ACC112 (cell line): Measurements from ENCODE around the gene ZNF487.
"Not testable (repeated sequence)": the region's sequence is repeated elsewhere in the genome, so short reads cannot be mapped to it uniquely, and the experiment has no call there.

ENCODE experiments used
- H2AFZ ChIP-seq: fragments of 200-600 bp; sonication (generic); one replicate; pipeline ENCODE4 v1.6.0; 2017; ENCODE audit warnings: antibody characterized with exemption, low read length; ENCODE audit not compliant: unreplicated experiment
- H3K27ac ChIP-seq: fragments of 200-600 bp; sonication (generic); 2 replicates; pipeline ENCODE4 v1.5.1; 2014; ENCODE audit warnings: low read depth, mild to moderate bottlenecking, antibody characterized with exemption, low read length, moderate library complexity
- H3K27me3 ChIP-seq: fragments of 200-600 bp; sonication (generic); 2 replicates; pipeline ENCODE4 v1.6.1; 2014; ENCODE audit warnings: mild to moderate bottlenecking, antibody characterized with exemption, low read length, moderate library complexity, mixed read lengths; ENCODE audit not compliant: insufficient read depth
- H3K36me3 ChIP-seq: fragments of 200-600 bp; sonication (generic); 2 replicates; pipeline ENCODE4 v1.6.1; 2016; ENCODE audit warnings: mild to moderate bottlenecking, antibody characterized with exemption, low read length, moderate library complexity, mixed read lengths; ENCODE audit not compliant: insufficient read depth
- H3K4me1 ChIP-seq: fragments of 200-600 bp; sonication (generic); one replicate; pipeline ENCODE4 v1.6.1; 2016; ENCODE audit warnings: low read length, mixed read lengths; ENCODE audit not compliant: insufficient read depth, unreplicated experiment, control insufficient read depth
- H3K4me3 ChIP-seq: fragments of 200-600 bp; sonication (generic); 2 replicates; pipeline ENCODE4 v1.5.1; 2014; ENCODE audit warnings: mild to moderate bottlenecking, low read depth, low read length
- H3K79me2 ChIP-seq: fragments of 200-600 bp; sonication (generic); one replicate; pipeline ENCODE4 v1.6.0; 2016; ENCODE audit warnings: low read length; ENCODE audit not compliant: control insufficient read depth, unreplicated experiment, insufficient read depth

Gene ZNF487

DNA sequence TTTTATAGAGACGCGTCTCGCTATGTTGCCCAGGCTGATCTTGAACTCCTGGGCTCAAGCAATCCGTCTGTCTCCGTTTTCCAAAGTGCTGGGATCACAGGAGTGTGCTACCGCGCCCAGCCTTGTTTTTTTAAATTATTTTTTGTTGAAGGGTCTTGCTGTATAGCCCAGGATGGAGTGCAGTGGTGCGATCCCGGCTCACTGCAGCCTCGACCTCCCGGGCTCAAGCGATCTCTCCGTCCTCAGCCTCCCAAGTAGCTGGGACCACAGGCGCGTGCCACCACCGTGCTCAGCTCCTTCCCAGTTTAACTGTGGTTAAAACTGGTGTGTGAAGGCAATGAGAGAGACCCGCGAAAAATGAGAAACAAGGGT lies 16.9 kb upstream of the ZNF487 start:
- H3K36me3 ChIP-seq, result no peaks in the 10 kb centered on the region
- H3K4me3 ChIP-seq, result peak overlapping the region; percentile 81

DNA sequence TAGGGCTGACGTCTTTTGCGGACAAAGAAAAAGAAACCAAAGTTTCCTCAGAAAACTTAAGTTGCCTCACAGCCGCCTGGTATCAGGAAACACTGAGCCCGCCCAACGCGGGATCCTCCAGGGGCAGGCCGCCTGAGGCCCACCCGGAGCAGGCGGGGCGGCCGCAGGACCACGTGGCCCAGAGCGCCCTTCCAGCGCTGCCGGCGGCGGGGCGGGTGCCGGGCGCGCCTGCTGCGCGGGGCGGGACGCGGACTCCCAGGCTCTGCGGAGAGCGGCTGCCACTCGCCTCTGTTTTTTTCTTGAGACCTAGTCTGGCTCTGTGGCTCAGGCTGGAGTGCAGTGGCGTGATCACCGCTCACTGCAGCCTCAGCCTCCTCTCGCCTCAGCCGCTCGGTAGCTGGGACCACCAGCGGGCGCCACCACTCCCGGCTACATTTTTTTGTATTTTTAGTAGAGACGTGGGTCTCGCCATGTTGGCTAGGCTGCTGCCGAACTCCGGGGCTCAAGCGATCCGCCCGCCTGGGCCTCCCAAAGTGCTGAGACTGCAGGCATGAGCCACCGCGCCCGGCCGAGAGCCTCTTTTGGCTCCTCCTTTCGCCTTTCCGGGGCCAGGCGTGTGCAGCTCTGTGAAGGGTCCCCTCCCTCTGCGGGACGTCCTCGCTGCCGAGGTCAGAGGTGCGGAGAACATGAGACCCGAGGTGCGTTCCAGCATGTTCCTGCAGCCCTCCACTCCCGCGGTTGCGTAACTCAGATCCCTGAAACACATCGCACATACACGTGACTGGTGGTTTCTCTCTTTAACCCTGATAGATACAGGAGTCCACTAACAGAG lies 16.3 kb upstream of the ZNF487 start:
- Histone ChIP-seq H3K4me3 (peak overlapping the region; percentile 81), H3K4me1 (peaks cover 13% of the 10 kb centered on the region), H2AFZ (peak overlapping the region; percentile 76), H3K36me3 (no peaks in the 10 kb centered on the region), H3K79me2 (no peaks in the 10 kb centered on the region), H3K27me3 (no peaks in the 10 kb centered on the region), H3K27ac (peak overlapping the region; percentile 97)

More for the DNA sequence above, 16.9 kb upstream of the ZNF487 start:
- peaks cover 13% of the 10 kb centered on the region for H3K4me1 ChIP-seq
- H3K27me3 ChIP-seq, result no peaks in the 10 kb centered on the region
- H3K79me2 ChIP-seq, result no peaks in the 10 kb centered on the region
- peak overlapping the region; percentile 97 for H3K27ac ChIP-seq
- peak overlapping the region; percentile 47 for H2AFZ ChIP-seq

DNA sequence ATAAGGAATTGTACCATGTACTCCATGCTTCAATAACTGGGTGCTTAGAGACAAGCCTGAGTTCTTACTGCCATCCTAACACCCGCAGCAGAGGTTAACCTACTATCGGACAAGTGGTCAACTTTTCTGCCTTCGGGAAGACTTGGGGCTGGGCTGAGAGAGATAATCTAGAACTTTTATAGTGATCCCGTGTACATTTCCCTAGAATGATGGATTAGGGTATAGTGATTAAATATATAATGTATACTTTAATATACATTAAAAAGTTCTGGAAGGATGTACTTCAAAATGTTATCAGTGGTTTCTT lies 15.8 kb upstream of the ZNF487 start:
- Histone ChIP-seq H2AFZ (peak overlapping the region; percentile 76), H3K4me1 (peaks cover 13% of the 10 kb centered on the region), H3K27ac (peak overlapping the region; percentile 97), H3K4me3 (peak overlapping the region; percentile 81), H3K79me2 (no peaks in the 10 kb centered on the region), H3K27me3 (no peaks in the 10 kb centered on the region), H3K36me3 (no peaks in the 10 kb centered on the region)

DNA sequence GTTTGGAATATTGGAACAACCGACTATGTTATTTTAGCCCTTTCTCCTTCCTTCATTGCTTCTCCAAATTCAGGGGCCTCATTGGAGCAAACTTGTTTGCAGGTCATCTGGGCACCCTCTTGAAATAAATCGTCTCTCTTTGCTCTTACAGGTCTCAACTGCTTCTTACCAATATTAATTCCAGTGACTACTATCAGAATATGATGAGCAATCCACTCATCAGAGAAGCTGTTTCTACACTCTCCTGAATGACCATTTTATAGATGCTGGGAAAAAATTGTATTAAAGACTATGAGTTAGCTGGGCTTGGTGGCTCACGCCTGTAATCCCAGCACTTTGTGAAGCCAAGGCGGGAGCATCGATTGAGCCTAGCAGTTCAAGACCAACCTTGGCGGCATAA lies 15.4 kb upstream of the ZNF487 start:
- peak overlapping the region; percentile 97 for H3K27ac ChIP-seq
- H3K79me2 ChIP-seq, result no peaks in the 10 kb centered on the region
- peaks cover 13% of the 10 kb centered on the region for H3K4me1 ChIP-seq
- peak overlapping the region; percentile 8 for H2AFZ ChIP-seq
- no peaks in the 10 kb centered on the region for H3K27me3 ChIP-seq
- H3K4me3 ChIP-seq, result peak overlapping the region; percentile 81
- H3K36me3 ChIP-seq, result no peaks in the 10 kb centered on the region

DNA sequence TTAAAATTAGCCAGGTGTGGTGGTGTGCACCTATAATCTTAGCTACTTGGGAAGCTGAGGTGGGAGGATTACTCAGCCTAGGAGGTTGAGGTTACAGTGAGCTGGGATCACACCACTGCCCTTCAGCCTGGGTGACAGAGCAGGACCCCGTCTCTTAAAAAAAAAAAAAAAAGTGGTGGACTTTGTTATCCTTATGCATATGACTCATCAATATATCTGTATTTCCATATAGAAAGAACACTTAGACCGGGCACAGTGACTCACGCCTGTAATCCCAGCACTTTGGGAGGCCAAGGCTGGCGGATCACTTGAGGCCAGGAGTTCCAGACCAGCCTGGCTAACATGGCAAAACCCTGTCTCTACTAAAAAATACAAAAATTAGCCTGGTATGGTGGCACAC lies 15.0 kb upstream of the ZNF487 start:
- Histone ChIP-seq H3K27ac (peak overlapping the region; percentile 97), H3K4me3 (peak overlapping the region; percentile 81; the same call in 1 of the 2 replicates), H3K4me1 (peaks cover 13% of the 10 kb centered on the region)
- H3K79me2 ChIP-seq, H3K27me3 ChIP-seq, H3K36me3 ChIP-seq, H2AFZ ChIP-seq: not testable (repeated sequence)

DNA sequence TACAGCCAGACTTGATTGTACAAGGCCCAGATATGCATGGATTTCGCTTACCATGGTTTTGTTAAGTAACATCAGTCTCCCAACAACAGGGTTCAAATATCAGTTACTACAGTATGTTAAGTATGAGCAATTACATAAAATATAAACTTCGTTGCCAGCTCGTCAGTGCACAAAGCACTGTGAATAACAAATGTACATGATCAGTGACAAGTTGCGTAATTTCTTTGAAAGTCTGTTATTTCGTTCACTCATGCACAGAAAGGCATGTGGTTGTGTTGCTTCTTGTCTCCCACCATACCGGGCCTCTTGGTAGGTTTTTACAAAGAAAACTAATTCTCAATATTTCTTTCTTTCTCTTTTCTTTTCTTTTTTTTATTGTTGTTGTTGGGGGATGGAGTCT lies 12.5 kb upstream of the ZNF487 start:
- Histone ChIP-seq H3K4me1 (peaks cover 13% of the 10 kb centered on the region), H3K27ac (no peak overlapping the region), H3K79me2 (no peaks in the 10 kb centered on the region), H2AFZ (no peak overlapping the region), H3K36me3 (no peaks in the 10 kb centered on the region), H3K4me3 (no peak overlapping the region), H3K27me3 (no peaks in the 10 kb centered on the region)

DNA sequence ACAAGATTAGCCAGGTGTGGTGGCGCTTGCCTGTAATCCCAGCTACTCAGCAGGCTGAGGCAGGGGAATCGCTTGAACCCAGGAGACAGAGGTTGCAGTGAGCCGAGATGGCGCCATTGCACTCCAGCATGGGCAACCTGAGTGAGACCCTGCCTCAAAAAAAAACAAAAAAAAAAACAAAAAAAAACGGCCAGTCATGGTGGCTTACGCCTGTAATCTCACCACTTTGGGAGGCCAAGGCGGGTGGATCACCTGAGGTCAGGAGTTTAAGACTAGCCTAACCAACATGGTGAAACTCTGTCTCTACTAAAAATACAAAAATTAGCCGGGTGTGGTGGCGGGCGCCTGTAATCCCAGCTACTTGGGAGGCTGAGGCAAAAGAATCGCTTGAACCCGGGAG lies 10.4 kb upstream of the ZNF487 start:
- not testable (repeated sequence) for H3K4me1 ChIP-seq, H3K36me3 ChIP-seq, H3K27ac ChIP-seq, H3K79me2 ChIP-seq, H2AFZ ChIP-seq, H3K4me3 ChIP-seq, H3K27me3 ChIP-seq

- Histone ChIP-seq H3K4me3 (no peak overlapping the region), H3K4me1 (peaks cover under 1% of the 10 kb centered on the region), H3K36me3 (no peaks in the 10 kb centered on the region), H2AFZ (no peak overlapping the region), H3K27me3 (no peaks in the 10 kb centered on the region), H3K27ac (no peak overlapping the region), H3K79me2 (no peaks in the 10 kb centered on the region)
These were observed 9.6 kb upstream of the ZNF487 start for GRCh38 chr10:43427166-43427825.

- Histone ChIP-seq H2AFZ (no peak overlapping the region), H3K4me3 (no peak overlapping the region), H3K27me3 (no peaks in the 10 kb centered on the region), H3K27ac (no peak overlapping the region), H3K4me1 (peaks cover 4% of the 10 kb centered on the region), H3K36me3 (no peaks in the 10 kb centered on the region), H3K79me2 (peaks cover 7% of the 10 kb centered on the region)
These were observed 5.8 kb upstream of the ZNF487 start for GRCh38 chr10:43430926-43431663.

GRCh38 chr10:43437141-43437870 lies 395 bp downstream of the ZNF487 start:
- peaks cover 4% of the 10 kb centered on the region for H3K4me1 ChIP-seq
- peak overlapping the region; percentile 55 for H2AFZ ChIP-seq
- peak overlapping the region; percentile 87 for H3K4me3 ChIP-seq
- no peaks in the 10 kb centered on the region for H3K27me3 ChIP-seq
- peaks cover 7% of the 10 kb centered on the region for H3K79me2 ChIP-seq
- peak overlapping the region; percentile 88 for H3K27ac ChIP-seq
- H3K36me3 ChIP-seq, result no peaks in the 10 kb centered on the region
